Measurements from ENCODE around the gene CAV2.

The CAV2 gene

DNA sequence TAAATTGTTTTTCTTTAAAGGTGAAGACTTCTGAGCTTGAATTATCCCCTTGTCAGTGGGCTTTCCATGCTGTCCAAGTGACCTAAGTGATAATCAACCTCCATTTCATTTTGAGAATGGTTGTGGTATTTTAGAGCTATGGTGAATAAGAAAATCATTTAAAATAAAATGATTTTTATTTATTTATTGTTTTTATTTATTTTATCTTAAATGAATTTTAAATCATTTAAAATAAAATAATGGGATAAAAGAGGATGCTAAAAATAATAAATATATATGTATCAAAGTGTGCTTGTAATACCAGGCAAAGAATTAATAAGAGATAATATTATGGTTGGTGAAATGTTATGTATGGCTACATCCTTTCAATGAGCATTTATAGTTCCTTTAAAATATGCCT is 49.8 kb downstream of the CAV2 start:
- DNase-seq = no peak

DNA sequence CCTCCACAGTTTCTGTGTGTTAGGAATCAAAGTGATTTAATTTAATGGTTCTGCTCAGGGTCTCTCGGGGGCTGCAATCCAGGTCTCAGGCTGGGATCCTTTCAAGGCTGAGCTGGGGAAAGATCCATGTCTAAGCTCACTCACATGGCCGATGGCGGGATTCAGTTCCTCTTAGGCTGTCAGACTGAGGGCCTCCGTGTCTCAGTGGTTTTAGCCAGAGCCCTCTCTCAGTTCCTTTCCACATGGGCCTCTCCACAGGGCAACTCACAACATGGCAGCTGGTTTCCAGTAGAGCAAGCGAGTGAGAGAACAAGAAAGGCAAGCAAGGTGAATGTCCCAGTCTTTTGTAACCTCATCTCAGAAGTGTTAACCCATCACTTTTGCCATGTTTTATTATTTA is 52.2 kb downstream of the CAV2 start:
- no peak for DNase-seq

DNA sequence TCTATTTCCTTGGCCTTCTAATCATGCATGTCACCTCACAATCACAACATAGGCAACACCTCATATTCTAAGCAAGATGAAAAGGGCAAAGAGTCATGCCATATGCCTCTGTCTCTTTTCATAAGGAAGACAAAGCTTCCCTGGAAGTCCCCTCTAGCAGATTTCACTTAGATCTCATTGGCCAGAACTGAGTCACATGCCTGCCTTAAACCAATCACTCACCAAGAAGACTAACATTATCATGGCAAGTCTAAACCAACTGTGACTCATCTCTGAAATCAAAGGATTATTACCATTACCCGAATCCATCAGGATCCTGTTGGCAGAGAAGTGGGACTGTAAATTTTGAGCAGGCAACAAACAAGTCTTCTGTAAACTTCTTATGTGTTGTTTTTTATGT is 53.1 kb downstream of the CAV2 start:
- no peak for DNase-seq

DNA sequence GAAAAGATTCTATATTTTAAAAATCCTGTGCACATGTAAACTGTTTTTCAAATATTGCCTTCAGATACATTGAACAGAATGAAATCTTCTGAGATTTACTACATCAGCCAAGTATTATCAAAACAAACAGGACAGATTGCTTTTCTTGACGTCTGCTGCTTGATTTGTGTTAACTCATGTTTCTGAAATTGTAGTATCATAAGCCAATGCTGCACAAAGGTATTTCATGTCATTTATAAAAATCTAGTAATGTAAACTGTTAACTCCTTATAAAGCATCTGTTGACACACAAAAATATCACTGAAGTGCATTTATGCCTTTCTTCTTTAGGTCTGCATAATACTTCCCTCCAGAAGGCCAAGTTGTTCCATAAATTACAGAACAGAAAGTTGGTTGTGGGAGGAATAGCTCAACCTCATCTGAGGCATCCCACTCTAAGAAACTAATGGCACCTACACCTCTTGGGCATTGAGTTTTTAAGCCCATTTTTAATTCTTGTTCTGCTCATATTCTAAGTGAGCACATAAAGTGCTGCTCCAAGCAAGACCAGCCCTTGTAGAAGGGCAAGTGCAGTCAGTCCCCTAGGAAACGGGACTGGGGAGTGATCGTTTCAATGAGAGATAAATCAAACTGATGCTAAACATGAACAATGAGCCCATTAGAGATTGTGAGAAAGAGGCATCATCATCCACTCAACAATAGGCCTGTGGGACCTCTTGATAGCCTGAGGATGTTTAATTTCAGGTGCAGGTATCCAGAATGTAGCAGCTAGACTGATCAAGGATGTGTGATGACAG is 53.8 kb downstream of the CAV2 start:
- DNase-seq = no peak

DNA sequence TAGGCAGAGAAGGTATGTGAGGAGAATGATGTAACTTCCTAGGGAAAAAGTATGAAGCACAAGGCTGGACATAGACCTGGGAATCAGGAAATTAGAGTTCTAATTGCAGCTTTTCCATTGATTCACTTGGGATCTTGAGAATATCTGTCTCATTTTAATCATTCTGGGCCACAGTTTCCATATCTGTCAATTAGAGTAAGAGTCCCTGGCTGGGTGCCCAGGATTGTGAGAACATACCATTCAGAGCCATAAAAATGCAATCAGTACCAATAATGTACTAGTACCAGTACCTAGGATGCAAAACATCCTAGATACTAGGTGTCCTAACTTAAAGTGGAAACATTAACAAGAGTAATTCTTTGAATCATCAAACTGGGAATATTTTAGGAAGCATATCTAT is 54.9 kb downstream of the CAV2 start:
- no peak for DNase-seq

DNA sequence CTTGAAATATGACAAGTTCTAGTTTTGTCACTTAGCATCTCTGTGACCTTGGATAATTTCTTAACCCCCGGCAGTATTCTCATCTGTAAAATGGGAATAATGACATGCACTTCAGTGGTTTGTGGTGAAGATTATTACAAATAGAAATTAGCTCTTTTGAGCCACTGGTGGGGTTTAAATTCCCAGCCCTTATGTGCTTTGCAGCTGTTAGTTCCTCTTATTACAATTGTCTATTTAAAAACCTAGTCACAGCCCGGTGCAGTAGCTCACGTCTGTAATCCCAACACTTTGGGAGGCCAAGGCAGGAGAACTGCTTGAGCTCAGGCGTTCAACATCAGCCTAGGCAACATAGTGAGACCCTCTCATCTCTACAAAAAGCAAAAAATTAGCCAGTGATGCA is 55.4 kb downstream of the CAV2 start:
- DNase-seq = no peak

DNA sequence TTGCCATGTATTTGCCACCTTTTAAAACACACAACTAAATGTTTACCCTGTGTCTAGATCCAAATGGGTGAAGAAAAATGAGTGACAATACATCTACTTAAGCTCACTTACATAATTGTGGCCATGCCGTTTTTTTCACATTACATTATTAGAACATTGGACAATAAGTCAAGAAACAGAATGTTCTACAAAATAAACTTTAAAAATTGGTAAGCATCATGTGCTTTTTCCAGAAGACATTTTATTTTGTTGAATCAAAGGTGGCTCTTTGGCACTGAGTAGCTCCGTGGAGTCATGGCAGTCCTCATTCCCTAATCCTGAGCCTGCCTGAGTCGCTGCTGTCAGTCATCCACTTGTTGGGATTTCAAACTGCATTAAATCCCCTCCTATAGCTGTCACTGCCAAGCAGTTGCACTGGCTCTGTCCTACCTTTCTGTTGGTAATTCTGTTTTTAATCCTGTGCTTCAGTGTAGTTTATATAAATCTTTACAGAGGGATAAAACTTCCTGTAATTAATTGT is 57.6 kb downstream of the CAV2 start:
- DNase-seq = no peak

DNA sequence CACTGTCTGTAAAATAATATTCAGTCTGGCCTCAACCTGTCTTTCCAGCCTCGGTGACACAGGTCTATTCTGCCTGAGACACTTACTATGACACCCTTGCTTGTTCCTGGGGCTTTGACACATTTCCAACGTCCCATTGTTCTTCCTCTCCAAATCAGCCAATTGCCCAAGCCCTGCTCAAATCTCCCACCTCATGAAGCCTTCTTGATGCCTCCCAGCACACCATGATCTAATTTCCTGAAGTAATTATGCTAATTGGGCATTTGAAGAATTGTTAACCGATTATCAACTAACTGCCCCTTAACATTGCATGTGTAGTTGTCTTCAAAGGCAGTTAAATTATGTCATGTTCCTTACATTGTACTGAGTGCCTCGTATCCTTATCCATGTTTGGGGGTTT is 58.4 kb downstream of the CAV2 start:
- DNase-seq = no peak
